HEK293 (cell line): Measurements from ENCODE around the gene RIPK4.
A peak's percentile ranks its signal among the peaks of the same experiment; 100 is the strongest.

Source experiments
- IKZF3 ChIP-seq: fragments of 450-650 bp; IDR thresholded peaks from 2 replicates; pipeline ENCODE4 v1.5.0; 2018; ENCODE audit warnings: missing biosample characterization, mild to moderate bottlenecking, missing genetic modification characterization, moderate library complexity
- RBAK ChIP-seq: fragments of 450-650 bp; formaldehyde crosslinking; IDR thresholded peaks from 2 replicates; pipeline ENCODE4 v1.5.1; 2016; ENCODE audit warnings: missing biosample characterization, missing genetic modification characterization
- ZBTB48 ChIP-seq: fragments of 450-650 bp; formaldehyde crosslinking; IDR thresholded peaks from 2 replicates; pipeline ENCODE4 v1.5.1; 2016; ENCODE audit warnings: missing biosample characterization, missing genetic modification characterization
- ZBTB7A ChIP-seq: fragments of 450-650 bp; formaldehyde crosslinking; IDR thresholded peaks from 2 replicates; pipeline ENCODE4 v1.5.1; 2016; ENCODE audit warnings: low read depth, missing biosample characterization, missing genetic modification characterization
- ZFP37 ChIP-seq: fragments of 450-650 bp; formaldehyde crosslinking; IDR thresholded peaks from 2 replicates; pipeline ENCODE4 v1.5.1; 2016; ENCODE audit warnings: missing biosample characterization, missing genetic modification characterization
- ZNF10 ChIP-seq: fragments of 450-650 bp; formaldehyde crosslinking; IDR thresholded peaks from 2 replicates; pipeline ENCODE4 v1.5.1; 2017; ENCODE audit warnings: missing biosample characterization, missing genetic modification characterization
- ZNF202 ChIP-seq: fragments of 450-650 bp; formaldehyde crosslinking; IDR thresholded peaks from 2 replicates; pipeline ENCODE4 v1.5.1; 2016; ENCODE audit warnings: missing biosample characterization, missing genetic modification characterization, borderline replicate concordance
- ZNF223 ChIP-seq: fragments of 450-650 bp; formaldehyde crosslinking; IDR thresholded peaks from 2 replicates; pipeline ENCODE4 v1.5.1; 2016; ENCODE audit warnings: missing biosample characterization, missing genetic modification characterization
- ZNF248 ChIP-seq: fragments of 450-650 bp; formaldehyde crosslinking; IDR thresholded peaks from 2 replicates; pipeline ENCODE4 v1.5.1; 2017; ENCODE audit warnings: missing biosample characterization, missing genetic modification characterization
- ZNF473 ChIP-seq: fragments of 450-650 bp; formaldehyde crosslinking; IDR thresholded peaks from 2 replicates; pipeline ENCODE4 v1.5.1; 2017; ENCODE audit warnings: missing biosample characterization, missing genetic modification characterization
- ZNF501 ChIP-seq: fragments of 450-650 bp; formaldehyde crosslinking; IDR thresholded peaks from 2 replicates; pipeline ENCODE4 v1.5.1; 2016; ENCODE audit warnings: missing biosample characterization, missing genetic modification characterization
- ZNF571 ChIP-seq: fragments of 450-650 bp; formaldehyde crosslinking; IDR thresholded peaks from 2 replicates; pipeline ENCODE4 v1.5.0; 2017; ENCODE audit warnings: missing biosample characterization, missing genetic modification characterization
- ZNF596 ChIP-seq: fragments of 450-650 bp; IDR thresholded peaks from 2 replicates; pipeline ENCODE4 v1.5.0; 2018; ENCODE audit warnings: missing biosample characterization, mild to moderate bottlenecking, missing genetic modification characterization, moderate library complexity
- ZNF658 ChIP-seq: fragments of 450-650 bp; formaldehyde crosslinking; IDR thresholded peaks from 2 replicates; pipeline ENCODE4; 2016; ENCODE audit warnings: missing biosample characterization, missing genetic modification characterization
- ZNF664 ChIP-seq: fragments of 450-650 bp; formaldehyde crosslinking; IDR thresholded peaks from 2 replicates; pipeline ENCODE4 v1.5.1; 2016; ENCODE audit warnings: missing biosample characterization, missing genetic modification characterization
- ZNF768 ChIP-seq: fragments of 450-650 bp; formaldehyde crosslinking; IDR thresholded peaks from 2 replicates; pipeline ENCODE4 v1.5.1; 2018; ENCODE audit warnings: missing biosample characterization, mild to moderate bottlenecking, missing genetic modification characterization
- ZXDB ChIP-seq: fragments of 450-650 bp; formaldehyde crosslinking; IDR thresholded peaks from 2 replicates; pipeline ENCODE4 v1.5.1; 2016; ENCODE audit warnings: missing biosample characterization, missing genetic modification characterization
- TF ChIP-seq, protein P1 (sequence below): fragments of 450-650 bp; formaldehyde crosslinking; IDR thresholded peaks from 2 replicates; pipeline ENCODE4; 2016; ENCODE audit warnings: missing biosample characterization, missing genetic modification characterization
- TF ChIP-seq, protein P2 (sequence below): sonication (generic); formaldehyde crosslinking; IDR thresholded peaks from 2 replicates; pipeline ENCODE4 v1.8.1; 2022; ENCODE audit warnings: mild to moderate bottlenecking, moderate library complexity, missing genetic modification reagents
- TF ChIP-seq, protein P3 (sequence below): fragments of 450-650 bp; formaldehyde crosslinking; IDR thresholded peaks from 2 replicates; pipeline ENCODE4 v1.5.1; 2016; ENCODE audit warnings: missing biosample characterization, missing genetic modification characterization
- TF ChIP-seq, protein P4 (sequence below): fragments of 450-650 bp; formaldehyde crosslinking; IDR thresholded peaks from 2 replicates; pipeline ENCODE4 v1.5.1; 2016; ENCODE audit warnings: missing biosample characterization, missing genetic modification characterization
- TF ChIP-seq, protein P5 (sequence below): fragments of 450-650 bp; formaldehyde crosslinking; IDR thresholded peaks from 2 replicates; pipeline ENCODE4 v1.5.1; 2016; ENCODE audit warnings: missing biosample characterization, missing genetic modification characterization
- TF ChIP-seq, protein P6 (sequence below): fragments of 450-650 bp; formaldehyde crosslinking; IDR thresholded peaks from 2 replicates; pipeline ENCODE4 v1.5.1; 2017; ENCODE audit warnings: missing biosample characterization, missing genetic modification characterization
- TF ChIP-seq, protein P7 (sequence below): fragments of 450-650 bp; formaldehyde crosslinking; IDR thresholded peaks from 2 replicates; pipeline ENCODE4 v1.5.1; 2016; ENCODE audit warnings: missing biosample characterization, missing genetic modification characterization
- TF ChIP-seq, protein P8 (sequence below): fragments of 450-650 bp; formaldehyde crosslinking; IDR thresholded peaks from 2 replicates; pipeline ENCODE4 v1.5.1; 2017; ENCODE audit warnings: missing biosample characterization, missing genetic modification characterization

Gene RIPK4

DNA sequence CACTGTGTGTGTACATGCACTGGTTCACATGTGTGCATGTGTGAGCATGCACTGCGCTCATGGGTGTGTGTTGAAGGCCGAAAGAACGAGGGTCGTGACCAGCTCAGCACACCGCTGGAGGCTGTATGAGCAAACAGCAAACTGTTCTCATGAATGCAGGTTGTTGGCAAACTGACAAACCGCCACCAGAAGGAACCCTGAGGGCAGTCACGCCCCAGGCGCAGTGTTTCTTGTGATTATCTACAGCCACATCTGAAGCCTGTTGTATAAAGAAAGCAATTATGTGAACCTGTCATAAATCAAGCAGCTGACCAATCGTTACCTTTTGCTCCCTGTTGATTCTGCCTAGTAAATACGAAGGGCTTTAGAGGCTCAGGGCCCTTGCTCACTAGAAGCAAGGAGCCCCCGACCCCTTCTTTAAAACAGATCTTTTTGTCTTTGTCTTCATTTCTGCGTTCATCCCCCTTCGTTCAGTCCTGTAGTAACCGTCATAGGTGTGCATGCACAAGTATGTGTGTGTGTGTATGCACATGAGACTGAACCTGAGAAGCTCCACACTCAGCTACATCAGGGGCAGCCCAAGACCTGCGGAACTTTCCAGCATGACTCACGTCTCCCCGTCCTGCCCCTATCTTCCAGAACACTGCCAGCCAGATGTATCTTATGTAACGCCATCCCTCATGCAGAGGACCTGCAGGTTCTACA is 16.8 kb upstream of the RIPK4 start (continued):
- TF ChIP-seq, protein P1, sequence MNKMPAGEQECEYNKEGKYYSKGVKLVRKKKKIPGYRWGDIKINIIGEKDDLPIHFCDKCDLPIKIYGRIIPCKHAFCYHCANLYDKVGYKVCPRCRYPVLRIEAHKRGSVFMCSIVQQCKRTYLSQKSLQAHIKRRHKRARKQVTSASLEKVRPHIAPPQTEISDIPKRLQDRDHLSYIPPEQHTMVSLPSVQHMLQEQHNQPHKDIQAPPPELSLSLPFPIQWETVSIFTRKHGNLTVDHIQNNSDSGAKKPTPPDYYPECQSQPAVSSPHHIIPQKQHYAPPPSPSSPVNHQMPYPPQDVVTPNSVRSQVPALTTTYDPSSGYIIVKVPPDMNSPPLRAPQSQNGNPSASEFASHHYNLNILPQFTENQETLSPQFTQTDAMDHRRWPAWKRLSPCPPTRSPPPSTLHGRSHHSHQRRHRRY, result 0 out of 2 replicates have a peak, but pooled peaks have one; percentile 13
- TF ChIP-seq, protein P2, sequence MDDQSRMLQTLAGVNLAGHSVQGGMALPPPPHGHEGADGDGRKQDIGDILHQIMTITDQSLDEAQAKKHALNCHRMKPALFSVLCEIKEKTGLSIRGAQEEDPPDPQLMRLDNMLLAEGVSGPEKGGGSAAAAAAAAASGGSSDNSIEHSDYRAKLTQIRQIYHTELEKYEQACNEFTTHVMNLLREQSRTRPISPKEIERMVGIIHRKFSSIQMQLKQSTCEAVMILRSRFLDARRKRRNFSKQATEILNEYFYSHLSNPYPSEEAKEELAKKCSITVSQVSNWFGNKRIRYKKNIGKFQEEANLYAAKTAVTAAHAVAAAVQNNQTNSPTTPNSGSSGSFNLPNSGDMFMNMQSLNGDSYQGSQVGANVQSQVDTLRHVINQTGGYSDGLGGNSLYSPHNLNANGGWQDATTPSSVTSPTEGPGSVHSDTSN (CRISPR knock-in tag), result no peak
- TF ChIP-seq, protein P3, sequence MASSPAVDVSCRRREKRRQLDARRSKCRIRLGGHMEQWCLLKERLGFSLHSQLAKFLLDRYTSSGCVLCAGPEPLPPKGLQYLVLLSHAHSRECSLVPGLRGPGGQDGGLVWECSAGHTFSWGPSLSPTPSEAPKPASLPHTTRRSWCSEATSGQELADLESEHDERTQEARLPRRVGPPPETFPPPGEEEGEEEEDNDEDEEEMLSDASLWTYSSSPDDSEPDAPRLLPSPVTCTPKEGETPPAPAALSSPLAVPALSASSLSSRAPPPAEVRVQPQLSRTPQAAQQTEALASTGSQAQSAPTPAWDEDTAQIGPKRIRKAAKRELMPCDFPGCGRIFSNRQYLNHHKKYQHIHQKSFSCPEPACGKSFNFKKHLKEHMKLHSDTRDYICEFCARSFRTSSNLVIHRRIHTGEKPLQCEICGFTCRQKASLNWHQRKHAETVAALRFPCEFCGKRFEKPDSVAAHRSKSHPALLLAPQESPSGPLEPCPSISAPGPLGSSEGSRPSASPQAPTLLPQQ (tag by site-specific recombination), result peak; percentile 64
- peak; percentile 77 for TF ChIP-seq ZXDB
- no peak for TF ChIP-seq ZFP37 (tag by site-specific recombination)
- TF ChIP-seq, protein P4, sequence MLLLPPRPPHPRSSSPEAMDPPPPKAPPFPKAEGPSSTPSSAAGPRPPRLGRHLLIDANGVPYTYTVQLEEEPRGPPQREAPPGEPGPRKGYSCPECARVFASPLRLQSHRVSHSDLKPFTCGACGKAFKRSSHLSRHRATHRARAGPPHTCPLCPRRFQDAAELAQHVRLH (tag by site-specific recombination), result no peak
- TF ChIP-seq RBAK, result no peak
- TF ChIP-seq ZNF571 (tag by site-specific recombination), result no peak
- TF ChIP-seq ZBTB48 (tag by site-specific recombination), result peak; percentile 51; the same call in 1 of the 2 replicates
- TF ChIP-seq ZNF10 (tag by site-specific recombination), result 0 out of 2 replicates have a peak, but pooled peaks have one; percentile 66
- TF ChIP-seq, protein P5, sequence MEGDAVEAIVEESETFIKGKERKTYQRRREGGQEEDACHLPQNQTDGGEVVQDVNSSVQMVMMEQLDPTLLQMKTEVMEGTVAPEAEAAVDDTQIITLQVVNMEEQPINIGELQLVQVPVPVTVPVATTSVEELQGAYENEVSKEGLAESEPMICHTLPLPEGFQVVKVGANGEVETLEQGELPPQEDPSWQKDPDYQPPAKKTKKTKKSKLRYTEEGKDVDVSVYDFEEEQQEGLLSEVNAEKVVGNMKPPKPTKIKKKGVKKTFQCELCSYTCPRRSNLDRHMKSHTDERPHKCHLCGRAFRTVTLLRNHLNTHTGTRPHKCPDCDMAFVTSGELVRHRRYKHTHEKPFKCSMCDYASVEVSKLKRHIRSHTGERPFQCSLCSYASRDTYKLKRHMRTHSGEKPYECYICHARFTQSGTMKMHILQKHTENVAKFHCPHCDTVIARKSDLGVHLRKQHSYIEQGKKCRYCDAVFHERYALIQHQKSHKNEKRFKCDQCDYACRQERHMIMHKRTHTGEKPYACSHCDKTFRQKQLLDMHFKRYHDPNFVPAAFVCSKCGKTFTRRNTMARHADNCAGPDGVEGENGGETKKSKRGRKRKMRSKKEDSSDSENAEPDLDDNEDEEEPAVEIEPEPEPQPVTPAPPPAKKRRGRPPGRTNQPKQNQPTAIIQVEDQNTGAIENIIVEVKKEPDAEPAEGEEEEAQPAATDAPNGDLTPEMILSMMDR (tag by site-specific recombination), result no peak
- TF ChIP-seq, protein P6, sequence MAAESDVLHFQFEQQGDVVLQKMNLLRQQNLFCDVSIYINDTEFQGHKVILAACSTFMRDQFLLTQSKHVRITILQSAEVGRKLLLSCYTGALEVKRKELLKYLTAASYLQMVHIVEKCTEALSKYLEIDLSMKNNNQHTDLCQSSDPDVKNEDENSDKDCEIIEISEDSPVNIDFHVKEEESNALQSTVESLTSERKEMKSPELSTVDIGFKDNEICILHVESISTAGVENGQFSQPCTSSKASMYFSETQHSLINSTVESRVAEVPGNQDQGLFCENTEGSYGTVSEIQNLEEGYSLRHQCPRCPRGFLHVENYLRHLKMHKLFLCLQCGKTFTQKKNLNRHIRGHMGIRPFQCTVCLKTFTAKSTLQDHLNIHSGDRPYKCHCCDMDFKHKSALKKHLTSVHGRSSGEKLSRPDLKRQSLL (tag by site-specific recombination), result no peak
- no peak for TF ChIP-seq ZBTB7A (tag by site-specific recombination)
- TF ChIP-seq ZNF501 (tag by site-specific recombination), result no peak
- peak; percentile 50; the same call in 1 of the 2 replicates for TF ChIP-seq IKZF3 (tag by site-specific recombination)
- TF ChIP-seq ZNF768 (tag by site-specific recombination), result no peak; the same call in 1 of the 2 replicates
- TF ChIP-seq ZNF658 (tag by site-specific recombination), result no peak
- TF ChIP-seq ZNF248 (tag by site-specific recombination), result no peak
- peak; percentile 69 for TF ChIP-seq ZNF596
- TF ChIP-seq ZNF223, result no peak
- no peak for TF ChIP-seq ZNF473 (tag by site-specific recombination)
- TF ChIP-seq ZNF664 (tag by site-specific recombination), result peak; percentile 21; the same call in 1 of the 2 replicates
- TF ChIP-seq, protein P7, sequence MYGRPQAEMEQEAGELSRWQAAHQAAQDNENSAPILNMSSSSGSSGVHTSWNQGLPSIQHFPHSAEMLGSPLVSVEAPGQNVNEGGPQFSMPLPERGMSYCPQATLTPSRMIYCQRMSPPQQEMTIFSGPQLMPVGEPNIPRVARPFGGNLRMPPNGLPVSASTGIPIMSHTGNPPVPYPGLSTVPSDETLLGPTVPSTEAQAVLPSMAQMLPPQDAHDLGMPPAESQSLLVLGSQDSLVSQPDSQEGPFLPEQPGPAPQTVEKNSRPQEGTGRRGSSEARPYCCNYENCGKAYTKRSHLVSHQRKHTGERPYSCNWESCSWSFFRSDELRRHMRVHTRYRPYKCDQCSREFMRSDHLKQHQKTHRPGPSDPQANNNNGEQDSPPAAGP, result 0 out of 2 replicates have a peak, but pooled peaks have one; percentile 47
- TF ChIP-seq, protein P8, sequence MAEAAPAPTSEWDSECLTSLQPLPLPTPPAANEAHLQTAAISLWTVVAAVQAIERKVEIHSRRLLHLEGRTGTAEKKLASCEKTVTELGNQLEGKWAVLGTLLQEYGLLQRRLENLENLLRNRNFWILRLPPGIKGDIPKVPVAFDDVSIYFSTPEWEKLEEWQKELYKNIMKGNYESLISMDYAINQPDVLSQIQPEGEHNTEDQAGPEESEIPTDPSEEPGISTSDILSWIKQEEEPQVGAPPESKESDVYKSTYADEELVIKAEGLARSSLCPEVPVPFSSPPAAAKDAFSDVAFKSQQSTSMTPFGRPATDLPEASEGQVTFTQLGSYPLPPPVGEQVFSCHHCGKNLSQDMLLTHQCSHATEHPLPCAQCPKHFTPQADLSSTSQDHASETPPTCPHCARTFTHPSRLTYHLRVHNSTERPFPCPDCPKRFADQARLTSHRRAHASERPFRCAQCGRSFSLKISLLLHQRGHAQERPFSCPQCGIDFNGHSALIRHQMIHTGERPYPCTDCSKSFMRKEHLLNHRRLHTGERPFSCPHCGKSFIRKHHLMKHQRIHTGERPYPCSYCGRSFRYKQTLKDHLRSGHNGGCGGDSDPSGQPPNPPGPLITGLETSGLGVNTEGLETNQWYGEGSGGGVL, result 0 out of 2 replicates have a peak, but pooled peaks have one; percentile 32
- no peak for TF ChIP-seq ZNF202
